SKM-1 treated with dmso at 0.1 percent for 144 hours (cell line): ENCODE measurements around the gene SLCO2A1.

Experiments
- DNase-seq: peaks from one replicate; lab custom pipeline; 2025; ENCODE audit not compliant: unreplicated experiment; lab: John Stamatoyannopoulos, UW

Gene SLCO2A1

DNA sequence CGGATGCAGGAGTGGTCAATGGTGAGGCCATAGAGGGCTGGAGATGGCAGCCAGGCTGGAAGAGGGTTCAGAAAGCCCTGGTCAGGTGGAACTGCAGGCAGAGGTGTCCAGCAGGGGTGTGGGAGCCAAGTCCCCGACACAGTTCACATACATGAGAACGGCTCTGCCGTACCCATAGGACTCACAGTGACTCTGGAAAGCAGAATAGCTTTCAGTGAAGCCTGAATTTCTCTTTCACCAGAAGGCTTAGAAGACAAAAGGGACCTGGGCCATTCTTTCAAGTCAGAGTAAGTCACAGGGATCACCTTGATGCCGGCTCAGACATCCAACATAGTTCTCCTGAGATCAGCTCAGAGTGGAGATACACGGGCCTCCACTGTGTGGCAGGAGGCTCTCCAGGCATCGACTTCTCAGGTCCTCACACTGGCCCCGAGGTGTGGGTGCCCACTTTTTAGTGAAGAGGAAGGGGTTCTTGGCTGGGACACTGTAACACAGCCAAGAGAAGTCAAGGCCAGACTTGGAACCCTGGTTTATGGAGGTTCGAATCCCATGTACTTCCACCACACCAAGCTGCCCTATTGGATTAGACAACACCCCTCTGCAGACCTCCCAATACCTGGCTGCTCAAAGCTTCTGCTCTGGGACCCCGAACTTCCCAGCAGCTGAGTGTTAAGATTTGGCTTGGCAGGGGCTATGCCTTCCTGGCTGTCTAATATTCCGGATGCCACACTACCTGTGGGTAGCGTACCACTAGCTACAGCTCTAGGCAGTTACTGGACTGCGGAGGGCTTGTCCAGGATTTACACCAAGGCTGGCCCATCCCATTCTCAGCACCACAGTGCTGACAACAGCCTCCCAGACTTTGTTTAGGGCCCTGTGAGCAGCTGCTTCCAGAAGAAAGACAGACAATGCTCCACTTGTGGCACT, 93.6 kb downstream of the SLCO2A1 start:
- DNase-seq = no peak

GRCh38 chr3:133934996-133935842, 94.5 kb downstream of the SLCO2A1 start:
- DNase-seq = no peak

- no peak for DNase-seq
These were observed 95.4 kb downstream of the SLCO2A1 start for GRCh38 chr3:133934073-133934970.

DNA sequence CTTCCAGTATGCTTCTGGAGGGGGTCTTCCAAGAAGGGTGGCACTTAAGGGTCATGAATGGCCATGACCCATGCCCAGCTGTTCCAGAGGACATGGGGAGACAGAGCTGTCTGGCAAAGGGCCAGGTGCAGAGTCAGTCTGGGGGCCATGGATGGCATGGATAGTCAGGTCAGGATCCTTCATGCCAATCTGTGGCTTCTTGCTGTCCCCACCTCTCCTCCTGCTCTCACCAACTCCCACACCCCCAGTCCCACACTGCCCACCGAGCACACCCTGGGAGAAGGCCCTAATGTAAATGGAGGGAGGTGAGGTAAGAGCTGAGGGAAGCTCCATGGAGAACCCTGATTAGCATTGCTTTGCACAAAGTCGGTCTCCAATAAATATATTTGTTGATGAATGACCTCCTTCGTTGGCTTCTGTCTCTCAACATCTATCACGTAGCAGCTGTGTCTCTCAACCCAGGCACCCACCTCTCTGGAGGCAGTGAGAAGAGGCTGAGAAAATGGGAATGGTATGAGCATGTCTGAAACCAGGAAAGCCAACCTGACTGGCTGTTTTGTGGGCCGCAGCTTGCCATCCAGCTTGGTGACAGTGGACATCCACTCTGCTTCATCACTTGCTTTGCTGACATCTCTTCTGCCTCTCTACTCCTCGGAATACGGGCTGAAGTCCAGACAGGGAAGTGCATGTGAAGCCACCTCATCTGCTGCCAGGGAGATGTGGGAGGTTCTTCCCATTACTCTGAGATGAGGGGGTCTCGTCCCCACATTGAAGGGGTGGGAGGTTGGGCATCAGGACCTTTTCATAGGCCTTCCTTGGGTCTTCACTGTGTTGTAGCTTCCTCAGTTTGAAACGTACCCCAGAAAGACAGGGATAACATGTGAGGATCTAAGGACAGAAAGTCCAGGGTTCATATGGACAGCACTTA, 96.4 kb downstream of the SLCO2A1 start:
- DNase-seq = no peak

- DNase-seq = no peak
These were observed 97.7 kb downstream of the SLCO2A1 start for GRCh38 chr3:133932009-133932408.

GRCh38 chr3:133931084-133931483, 98.6 kb downstream of the SLCO2A1 start:
- no peak for DNase-seq

- peak; percentile 28 for DNase-seq
These were observed 99.3 kb downstream of the SLCO2A1 start for GRCh38 chr3:133930341-133930933.

DNA sequence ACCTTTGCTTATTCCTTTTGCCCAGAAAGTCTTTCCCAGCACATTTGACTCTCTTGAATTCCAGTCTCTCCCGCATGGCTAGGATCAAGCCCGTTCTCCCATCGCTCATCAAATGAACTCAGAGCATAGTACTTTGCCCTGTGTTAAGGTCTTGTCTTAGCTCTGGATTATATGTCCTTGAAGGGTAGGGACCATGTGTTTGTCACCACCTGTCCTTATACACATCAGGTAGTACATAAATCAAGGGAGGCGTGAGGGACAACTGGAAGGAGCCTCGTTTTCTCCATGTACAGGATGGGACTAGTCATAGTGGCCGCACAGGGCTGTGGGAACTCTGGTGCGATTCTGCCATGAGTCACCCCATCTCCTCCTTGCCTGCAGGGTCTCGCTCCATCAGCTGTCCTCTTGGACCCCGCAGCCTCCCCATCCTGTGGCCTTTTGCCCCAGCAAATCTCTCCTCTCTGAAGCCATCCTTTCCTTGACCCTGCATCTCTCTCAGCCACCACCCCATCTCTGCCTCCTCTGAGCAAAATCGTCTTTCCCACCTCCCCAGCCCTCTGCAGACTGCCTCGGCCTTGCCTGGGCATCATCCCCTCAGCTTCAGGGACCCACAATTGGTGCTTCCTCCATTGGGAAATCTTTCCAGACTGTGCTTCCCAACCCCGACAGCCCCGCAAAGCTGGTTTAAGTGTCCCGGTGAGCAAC, 100.7 kb downstream of the SLCO2A1 start:
- no peak for DNase-seq

GRCh38 chr3:133928136-133928893, 101.4 kb downstream of the SLCO2A1 start:
- no peak for DNase-seq

GRCh38 chr3:133927540-133928066, 102.1 kb downstream of the SLCO2A1 start:
- DNase-seq = no peak

DNA sequence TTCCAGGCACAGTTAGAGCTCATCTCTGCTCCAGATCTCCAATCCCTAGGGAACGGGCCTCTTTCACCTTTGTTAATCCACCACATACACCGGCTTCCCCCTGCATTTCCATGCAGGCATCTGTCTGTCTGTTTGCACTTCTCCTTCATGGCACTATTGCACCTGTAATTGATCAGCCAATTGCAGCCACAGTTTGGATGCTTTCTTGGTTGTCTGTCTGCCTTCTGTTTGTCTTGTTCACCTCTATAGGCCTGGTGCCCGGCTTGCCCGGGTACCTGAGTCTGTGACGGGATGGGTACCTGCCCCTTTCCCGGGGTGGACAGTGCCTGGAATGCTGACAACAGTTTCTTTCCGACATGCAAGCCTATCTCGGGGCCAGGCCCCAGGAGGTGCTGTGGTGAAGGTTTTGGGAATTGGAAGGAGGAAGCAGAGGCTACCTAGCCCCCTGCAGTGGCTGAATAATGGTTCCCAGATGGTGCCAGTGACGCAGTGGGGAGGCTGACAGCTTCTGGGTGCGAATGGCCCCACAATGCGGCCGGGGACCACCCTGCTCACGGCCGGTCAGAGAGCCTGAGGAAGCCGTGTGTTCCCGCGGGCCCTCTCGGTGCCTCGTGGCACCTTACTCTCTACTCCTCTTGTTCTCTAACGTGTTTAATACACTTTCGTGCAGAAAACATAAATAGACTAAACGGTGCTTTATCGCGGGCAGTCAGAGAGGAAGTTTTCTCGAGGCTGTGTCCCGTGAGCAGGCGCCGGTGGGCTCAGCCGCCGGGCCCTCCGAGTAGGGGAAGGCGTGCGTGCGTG, 102.8 kb downstream of the SLCO2A1 start:
- DNase-seq = no peak

GRCh38 chr3:133925960-133926735, 103.6 kb downstream of the SLCO2A1 start:
- DNase-seq = no peak

GRCh38 chr3:133924041-133924440, 105.7 kb downstream of the SLCO2A1 start:
- no peak for DNase-seq

- DNase-seq = no peak
These were observed 108.1 kb downstream of the SLCO2A1 start for GRCh38 chr3:133921592-133921991.

GRCh38 chr3:133917144-133917543, 112.6 kb downstream of the SLCO2A1 start:
- no peak for DNase-seq
